Stimulated activated CD8-positive, alpha-beta memory T cell treated with anti-CD3 and anti-CD28 coated beads, Interleukin-12 subunit alpha, Interleukin-12 subunit beta, amount 100 ng/mL, for 24 hours (primary cell): ENCODE measurements around the gene C19orf25.
"Not testable (repeated sequence)": the region's sequence is repeated elsewhere in the genome, so short reads cannot be mapped to it uniquely, and the experiment has no call there.

Source experiments
- DNase-seq: peaks from one replicate; pipeline ENCODE4 v3.0.0-alpha.2; 2020; ENCODE audit errors: extremely low read depth

Gene C19orf25

GRCh38 chr19:1449467-1450442, 29.3 kb downstream of the C19orf25 start, which contains the start of gene APC2:
Gene APC2 (plus strand): TSS chr19:1450121. CDS start chr19:1453002, 2,881 bp downstream.
- DNase-seq: no peak

DNA sequence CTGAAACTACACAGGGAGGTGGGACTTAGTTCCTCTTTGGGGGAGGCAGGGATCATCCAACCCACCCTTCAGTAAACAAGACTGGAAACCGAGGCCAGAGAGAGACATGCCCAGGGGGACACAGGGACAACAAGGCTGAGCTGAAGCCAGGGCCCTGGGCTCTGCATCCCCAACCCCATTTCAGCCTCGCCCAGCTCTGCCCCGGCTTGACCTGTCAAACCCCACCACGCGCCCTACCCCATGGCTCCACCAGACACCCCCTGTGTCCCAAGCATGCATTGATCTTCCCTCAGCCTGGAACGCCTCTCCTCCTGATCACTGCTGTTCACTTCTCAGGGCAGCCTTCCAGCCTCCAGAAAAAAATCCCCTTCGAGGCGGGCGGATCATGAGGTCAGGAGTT, 31.1 kb downstream of the C19orf25 start:
- DNase-seq: no peak

- no peak for DNase-seq
Observed at GRCh38 chr19:1447504-1447903, 31.5 kb downstream of the C19orf25 start.

DNA sequence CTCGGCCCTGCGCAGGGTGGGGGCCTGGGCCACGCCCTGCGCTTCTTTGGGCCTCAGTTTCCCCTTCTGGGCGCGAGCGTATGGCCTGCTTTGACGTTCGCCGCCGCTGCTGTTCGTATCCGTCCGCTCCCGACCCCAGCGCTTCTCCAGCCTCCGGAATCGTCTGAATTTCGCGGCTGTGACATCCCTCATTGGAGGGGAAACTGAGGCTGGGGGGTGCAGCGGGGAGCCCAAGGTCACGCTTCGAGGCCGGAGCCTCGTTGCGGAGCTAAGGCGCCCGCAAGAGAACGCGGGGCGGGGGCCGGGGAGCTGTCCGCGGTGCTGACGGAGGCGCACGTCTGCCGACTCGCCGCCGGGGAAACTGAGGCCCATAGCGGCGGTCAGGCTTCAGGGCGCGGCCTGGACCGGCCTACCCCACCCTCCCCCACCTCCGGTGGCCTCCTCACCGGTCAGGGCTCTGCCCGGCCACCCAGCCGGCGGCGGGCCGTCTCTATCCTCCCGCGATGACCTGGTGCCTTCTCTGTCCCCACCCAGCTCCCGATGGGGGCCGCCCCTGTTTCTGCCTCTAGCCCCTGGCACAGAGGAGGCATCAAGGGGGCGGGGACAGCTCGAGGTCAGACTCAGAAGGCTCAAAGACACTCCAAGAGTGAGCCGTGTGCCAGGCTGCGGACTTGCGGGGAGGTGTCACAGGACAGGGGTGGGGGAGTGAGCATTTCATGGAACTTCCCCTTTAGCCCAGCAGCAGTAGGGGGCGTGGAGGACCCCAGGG, 32.1 kb downstream of the C19orf25 start:
- DNase-seq: no peak

GRCh38 chr19:1445932-1446712, 32.9 kb downstream of the C19orf25 start:
- DNase-seq: no peak

GRCh38 chr19:1445185-1445931, 33.7 kb downstream of the C19orf25 start:
- peak; percentile 46 for DNase-seq

- DNase-seq: no peak
Observed at GRCh38 chr19:1441677-1442438, 37.2 kb downstream of the C19orf25 start.

DNA sequence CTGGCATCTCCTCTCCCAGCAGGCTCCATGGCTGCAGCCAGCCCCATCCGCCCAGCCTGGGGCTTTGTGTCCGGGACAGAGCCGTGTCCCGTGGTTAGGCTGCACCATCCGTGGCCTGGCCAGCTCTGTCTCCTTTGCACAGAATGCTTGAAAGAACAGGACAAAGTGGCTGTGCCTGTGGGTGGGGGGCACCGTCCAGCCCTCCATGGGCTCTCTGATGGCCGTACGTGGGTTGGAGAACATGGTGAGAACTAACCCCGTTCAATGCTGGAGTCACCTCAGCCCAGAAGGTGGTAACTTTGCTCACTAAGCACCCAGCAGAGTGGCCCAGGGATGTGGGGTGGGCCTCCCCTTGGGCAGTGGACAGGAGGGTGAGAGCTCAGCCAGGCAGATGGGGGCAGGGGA, 38.0 kb downstream of the C19orf25 start:
- no peak for DNase-seq

DNA sequence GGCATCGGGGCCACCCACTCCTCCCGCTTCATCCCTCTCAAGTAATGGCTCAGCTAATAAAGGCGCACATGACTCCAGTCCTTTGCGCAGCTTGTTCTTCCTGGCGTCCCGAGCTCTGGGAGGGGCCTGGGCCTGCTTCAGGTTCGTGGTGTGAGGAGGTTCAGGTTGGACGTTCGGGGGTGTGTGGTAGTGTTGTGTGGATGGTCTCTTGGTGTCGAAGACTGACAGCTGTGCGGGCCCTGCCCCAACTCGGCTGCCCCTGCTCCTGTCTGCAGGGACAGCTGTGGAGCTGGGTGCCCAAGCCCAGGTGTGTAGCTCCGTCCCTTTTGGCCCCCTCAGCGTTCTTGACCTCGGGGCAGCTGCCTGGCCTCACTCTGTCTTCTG, 38.6 kb downstream of the C19orf25 start:
- DNase-seq: no peak

GRCh38 chr19:1439525-1440417, 39.2 kb downstream of the C19orf25 start:
- not testable (repeated sequence) for DNase-seq

DNA sequence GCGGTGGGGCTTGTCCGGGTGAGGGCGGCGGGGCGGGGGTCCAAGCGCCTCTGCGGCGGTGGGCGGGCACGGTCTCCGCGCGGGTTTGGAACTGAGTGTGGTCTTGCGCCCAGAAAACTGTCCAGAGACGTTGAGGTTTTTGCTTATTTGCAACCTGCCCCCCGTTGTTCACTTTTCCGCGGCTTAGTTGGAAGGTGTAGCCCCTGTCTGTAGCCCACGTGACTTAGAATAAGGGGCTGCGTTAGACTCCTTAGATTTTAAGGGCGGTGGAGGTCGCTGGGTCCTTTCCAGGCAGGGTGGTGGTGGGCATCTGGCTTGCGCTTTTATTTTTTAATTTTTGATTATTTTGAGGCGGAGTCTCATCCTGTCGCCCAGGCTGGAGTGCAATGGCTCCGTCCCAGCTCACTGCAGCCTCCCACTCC, 40.1 kb downstream of the C19orf25 start:
- DNase-seq: no peak

DNA sequence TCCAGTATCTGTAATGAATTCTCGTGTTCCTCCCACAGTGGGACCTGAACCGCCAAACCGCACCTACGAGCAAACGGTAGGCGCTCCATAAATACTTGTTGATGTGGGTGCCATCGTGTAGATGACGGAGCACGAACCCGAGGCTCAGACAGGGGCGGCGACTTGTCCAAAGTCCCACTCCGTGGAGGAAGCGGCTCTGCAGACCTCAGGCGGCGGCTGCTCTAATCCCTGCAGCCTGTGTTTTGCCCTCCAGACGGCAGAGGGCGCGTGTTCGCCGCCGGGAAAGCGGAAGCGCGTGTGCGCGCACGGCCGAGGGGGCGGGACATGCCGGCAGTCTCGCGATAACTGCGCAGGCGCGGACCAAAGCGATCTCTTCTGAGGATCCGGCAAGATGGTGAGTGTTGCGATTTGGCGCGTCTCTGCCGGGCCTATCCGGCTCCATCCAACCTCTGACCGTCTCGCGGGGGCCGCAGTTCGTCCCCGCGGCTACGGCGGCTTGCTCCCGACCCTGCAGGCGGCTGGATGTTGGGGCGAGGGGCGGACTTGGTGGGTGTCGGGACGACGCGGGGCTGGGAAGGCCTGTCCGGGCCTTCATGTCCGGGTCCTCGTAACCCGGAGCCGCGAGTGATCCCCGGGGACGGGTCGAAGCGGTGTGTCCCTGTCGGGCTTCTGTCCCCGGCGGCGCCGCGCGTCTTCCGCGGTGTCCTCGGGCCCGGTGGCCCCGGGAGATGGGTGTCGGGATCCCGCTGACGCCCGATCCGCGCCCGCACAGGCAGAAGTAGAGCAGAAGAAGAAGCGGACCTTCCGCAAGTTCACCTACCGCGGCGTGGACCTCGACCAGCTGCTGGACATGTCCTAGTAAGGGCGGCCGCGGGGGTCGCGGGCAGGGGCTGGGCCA, 40.7 kb downstream of the C19orf25 start, which contains the start of gene RPS15:
Gene RPS15 (plus strand): TSS at position 362 of the 898 bp plus-strand sequence. CDS start 30 bp downstream, at position 392.
- peak; percentile 91 for DNase-seq

GRCh38 chr19:1437609-1438008, 41.4 kb downstream of the C19orf25 start:
- no peak for DNase-seq

DNA sequence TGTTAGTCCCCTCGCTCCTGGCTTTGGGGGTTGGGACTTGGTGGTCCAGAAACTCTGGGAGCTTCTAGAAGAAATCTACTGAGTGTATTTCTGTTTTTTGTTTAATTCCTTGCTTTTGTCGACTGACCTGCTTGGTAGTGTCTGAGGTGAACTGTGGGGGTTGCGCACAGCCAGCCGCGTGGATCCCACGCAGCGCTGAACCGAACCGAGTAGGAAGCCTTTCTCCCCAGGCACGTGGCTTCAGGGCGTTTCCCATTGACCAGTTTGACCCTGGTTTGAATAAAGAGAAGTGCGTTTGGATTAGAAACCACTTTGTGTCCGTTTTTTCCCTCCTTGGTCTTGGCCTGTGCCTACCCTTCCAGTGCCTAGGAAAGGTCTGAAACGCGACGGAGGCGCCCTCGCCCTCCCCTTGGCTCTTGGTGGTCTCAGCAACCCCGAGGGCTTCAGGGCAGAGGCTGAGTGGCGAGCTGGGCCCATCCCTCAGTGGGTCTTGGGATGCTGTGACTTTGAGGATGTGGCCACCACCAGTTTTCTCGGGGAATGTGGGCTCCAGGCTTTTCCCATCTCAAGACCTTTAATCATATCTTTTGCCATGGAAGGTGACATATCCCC, 43.5 kb downstream of the C19orf25 start:
- no peak for DNase-seq

- DNase-seq: no peak
Observed at GRCh38 chr19:1434577-1435060, 44.4 kb downstream of the C19orf25 start.

DNA sequence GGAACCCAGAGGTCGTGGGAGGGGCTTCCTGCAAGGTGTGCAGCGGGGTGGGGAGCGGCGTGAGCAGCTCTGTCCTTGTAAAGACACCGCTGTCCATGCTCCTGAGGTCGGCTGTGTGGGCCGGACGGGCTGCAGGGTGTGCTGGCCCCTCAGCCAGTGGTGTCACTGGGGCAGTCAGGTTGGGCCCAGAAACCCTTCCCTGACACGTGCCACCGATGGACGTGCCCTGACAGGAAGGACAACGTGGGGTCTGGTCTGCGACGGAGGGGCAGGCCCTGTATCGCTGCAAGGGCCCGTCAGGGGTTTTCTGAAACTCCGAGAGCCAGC, 45.0 kb downstream of the C19orf25 start:
- no peak for DNase-seq
